Activated naive CD8-positive, alpha-beta T cell treated with anti-CD3 and anti-CD28 coated beads, Interleukin-2, amount 50 U/mL, for 24 hours (primary cell): ENCODE measurements around the gene AXIN1.

ENCODE experiments used
- ATAC-seq: fragments of 150-1000 bp; cut with Tn5 transposase; one replicate; pipeline ENCODE4 v1.10.0; 2021
- DNase-seq: peaks from one replicate; pipeline ENCODE4 v3.0.0; 2021
- H3K27ac Mint-ChIP-seq: one replicate; pipeline ENCODE4 v1.8.0; 2021; ENCODE audit warnings: mild to moderate bottlenecking, mixed read lengths
- H3K27me3 Mint-ChIP-seq: one replicate; pipeline ENCODE4 v1.8.0; 2021; ENCODE audit warnings: mixed read lengths
- H3K36me3 Mint-ChIP-seq: one replicate; pipeline ENCODE4 v1.8.0; 2021; ENCODE audit warnings: low read depth, mixed read lengths
- H3K4me1 Mint-ChIP-seq: one replicate; pipeline ENCODE4 v1.8.0; 2021; ENCODE audit warnings: mixed read lengths
- H3K4me3 Mint-ChIP-seq: one replicate; pipeline ENCODE4 v1.8.0; 2021; ENCODE audit warnings: mild to moderate bottlenecking, moderate library complexity, mixed read lengths
- H3K9me3 Mint-ChIP-seq: one replicate; pipeline ENCODE4 v1.8.0; 2021; ENCODE audit warnings: mixed read lengths

The AXIN1 gene

DNA sequence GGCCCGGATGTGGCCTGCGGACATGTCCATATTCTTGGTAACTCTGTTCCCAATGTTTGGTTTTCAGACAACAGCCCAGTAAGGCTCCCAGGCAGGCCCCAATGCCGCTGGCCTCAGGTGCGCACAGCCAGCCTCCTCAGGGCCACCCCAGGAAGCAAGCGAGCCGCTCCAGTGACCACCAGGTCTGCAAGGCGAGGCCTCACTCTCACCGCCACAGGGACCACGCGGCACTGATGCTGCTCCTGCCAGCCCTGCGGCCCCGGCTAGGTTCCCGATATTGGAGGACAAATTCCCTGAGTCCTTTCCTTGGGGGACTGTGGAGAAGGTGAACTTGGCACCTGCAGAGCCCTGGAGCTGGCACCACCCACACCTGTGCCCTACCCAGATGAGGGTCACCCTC is 50.6 kb downstream of the AXIN1 start:
- no peaks in the 10 kb centered on the region for H3K27me3 Mint-ChIP-seq
- no peak for DNase-seq
- H3K4me3 Mint-ChIP-seq, result no peak overlapping the region
- H3K9me3 Mint-ChIP-seq, result no peaks in the 10 kb centered on the region
- peaks cover 8% of the 10 kb centered on the region for H3K36me3 Mint-ChIP-seq
- peaks cover 4% of the 10 kb centered on the region for H3K4me1 Mint-ChIP-seq
- no peak overlapping the region for H3K27ac Mint-ChIP-seq
- no peak for ATAC-seq

DNA sequence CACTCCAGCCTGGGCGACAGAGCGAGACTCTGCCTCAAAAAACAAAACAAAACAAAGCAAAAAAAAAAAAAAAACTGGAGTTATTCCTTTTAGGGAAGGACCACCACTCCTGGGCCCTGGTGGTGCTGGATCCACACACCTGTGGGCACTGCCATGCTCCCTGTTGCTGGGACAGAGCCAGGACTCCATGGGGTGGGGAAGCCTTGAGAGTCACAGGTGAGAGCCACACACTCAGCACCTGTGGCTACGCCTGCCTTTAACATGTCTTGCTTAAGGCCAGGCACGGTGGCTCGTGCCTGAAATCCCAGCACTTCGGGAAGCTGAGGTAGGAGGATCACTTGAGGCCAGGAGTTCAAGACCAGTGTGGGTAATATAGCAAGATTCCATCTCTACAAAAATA is 51.3 kb downstream of the AXIN1 start:
- no peaks in the 10 kb centered on the region for H3K27me3 Mint-ChIP-seq
- DNase-seq, result no peak
- no peak for ATAC-seq
- H3K4me1 Mint-ChIP-seq, result peaks cover 3% of the 10 kb centered on the region
- H3K9me3 Mint-ChIP-seq, result no peaks in the 10 kb centered on the region
- H3K27ac Mint-ChIP-seq, result no peak overlapping the region
- peaks cover 8% of the 10 kb centered on the region for H3K36me3 Mint-ChIP-seq
- H3K4me3 Mint-ChIP-seq, result no peak overlapping the region

DNA sequence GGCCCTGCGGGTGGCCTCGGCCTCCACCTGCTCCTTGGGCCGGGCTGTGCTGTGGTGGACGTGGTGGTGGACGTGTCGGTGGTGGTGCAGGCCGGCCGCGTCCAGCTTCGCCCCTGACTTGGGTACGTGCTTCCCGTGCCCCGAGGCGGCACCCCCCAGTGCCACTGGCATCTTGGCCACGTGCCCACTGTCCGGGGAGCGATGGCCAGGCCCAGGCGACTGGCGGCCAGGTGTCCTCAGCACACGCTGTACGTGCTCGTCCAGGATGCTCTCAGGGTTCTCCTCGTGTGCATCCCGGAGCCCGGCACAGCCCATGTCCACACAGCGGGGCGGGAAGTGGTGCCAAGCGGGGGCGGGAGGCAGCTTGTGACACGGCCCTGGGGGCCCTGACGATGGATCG is 54.7 kb downstream of the AXIN1 start:
- H3K27me3 Mint-ChIP-seq, result no peaks in the 10 kb centered on the region
- no peaks in the 10 kb centered on the region for H3K4me1 Mint-ChIP-seq
- no peak overlapping the region for H3K27ac Mint-ChIP-seq
- no peak overlapping the region for H3K4me3 Mint-ChIP-seq
- no peak for DNase-seq
- H3K36me3 Mint-ChIP-seq, result peaks cover 5% of the 10 kb centered on the region
- no peak for ATAC-seq
- H3K9me3 Mint-ChIP-seq, result no peaks in the 10 kb centered on the region

DNA sequence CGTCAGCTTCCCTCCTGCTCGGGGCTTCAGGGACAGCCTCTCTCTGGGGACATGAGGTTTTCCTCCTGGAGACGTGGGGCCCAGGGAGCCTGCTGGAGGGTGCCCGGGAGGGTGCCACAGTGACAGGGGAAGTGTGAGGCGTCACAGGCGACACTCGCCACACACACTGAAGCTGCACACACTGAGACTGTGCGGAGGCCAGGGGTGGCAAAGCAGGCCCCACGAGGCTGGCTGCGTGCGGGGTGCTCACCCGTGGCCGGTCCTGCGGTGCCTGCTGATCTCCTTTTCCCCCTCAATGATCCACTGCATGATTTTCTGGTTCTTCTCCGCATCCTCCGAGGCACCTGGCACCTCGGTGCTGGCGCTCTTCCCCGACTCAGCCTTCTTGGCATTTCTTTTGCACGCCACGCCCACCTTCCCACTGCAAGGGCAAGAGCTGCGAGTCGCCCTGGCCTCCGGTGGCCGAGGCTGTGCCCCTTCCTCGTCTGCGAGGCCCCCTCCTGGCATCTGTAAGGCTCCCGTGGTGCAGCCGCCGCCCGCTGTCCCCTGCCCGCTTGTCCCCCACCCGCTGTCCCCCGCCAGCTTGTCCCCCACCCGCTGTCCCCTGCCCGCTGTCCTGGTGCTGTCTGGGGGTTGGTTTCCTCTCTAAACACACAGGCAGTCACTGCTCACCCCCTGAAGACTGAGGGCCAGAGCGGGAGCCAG is 55.6 kb downstream of the AXIN1 start:
- Mint-ChIP-seq H3K27ac (no peak overlapping the region), H3K4me3 (no peak overlapping the region), H3K9me3 (no peaks in the 10 kb centered on the region), H3K27me3 (no peaks in the 10 kb centered on the region), H3K4me1 (no peaks in the 10 kb centered on the region), H3K36me3 (peaks cover 5% of the 10 kb centered on the region)
- DNase-seq (no peak), ATAC-seq (no peak)

DNA sequence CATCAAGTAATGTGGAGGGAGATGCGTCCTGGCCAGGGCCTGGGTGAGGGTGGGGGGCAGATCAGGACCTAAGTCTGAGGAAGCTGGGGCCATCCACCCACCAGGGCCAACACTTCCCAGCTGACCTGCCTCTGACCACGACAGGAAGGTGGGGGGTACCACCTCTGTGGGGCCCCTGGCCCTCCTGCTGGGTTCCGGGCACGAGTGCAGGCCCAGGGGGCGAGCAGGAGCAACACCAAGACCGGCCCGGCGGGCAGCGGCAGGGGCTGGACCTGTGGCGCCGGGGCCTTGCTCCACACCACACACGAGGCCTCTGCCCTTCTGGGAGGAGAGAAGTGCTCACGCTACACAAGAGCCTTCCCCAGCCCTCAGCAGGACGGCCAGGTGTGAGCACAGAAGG is 56.2 kb downstream of the AXIN1 start:
- no peaks in the 10 kb centered on the region for H3K4me1 Mint-ChIP-seq
- DNase-seq (no peak), ATAC-seq (no peak)
- no peak overlapping the region for H3K27ac Mint-ChIP-seq
- H3K27me3 Mint-ChIP-seq, result no peaks in the 10 kb centered on the region
- H3K36me3 Mint-ChIP-seq, result peaks cover 5% of the 10 kb centered on the region
- no peak overlapping the region for H3K4me3 Mint-ChIP-seq
- H3K9me3 Mint-ChIP-seq, result no peaks in the 10 kb centered on the region

DNA sequence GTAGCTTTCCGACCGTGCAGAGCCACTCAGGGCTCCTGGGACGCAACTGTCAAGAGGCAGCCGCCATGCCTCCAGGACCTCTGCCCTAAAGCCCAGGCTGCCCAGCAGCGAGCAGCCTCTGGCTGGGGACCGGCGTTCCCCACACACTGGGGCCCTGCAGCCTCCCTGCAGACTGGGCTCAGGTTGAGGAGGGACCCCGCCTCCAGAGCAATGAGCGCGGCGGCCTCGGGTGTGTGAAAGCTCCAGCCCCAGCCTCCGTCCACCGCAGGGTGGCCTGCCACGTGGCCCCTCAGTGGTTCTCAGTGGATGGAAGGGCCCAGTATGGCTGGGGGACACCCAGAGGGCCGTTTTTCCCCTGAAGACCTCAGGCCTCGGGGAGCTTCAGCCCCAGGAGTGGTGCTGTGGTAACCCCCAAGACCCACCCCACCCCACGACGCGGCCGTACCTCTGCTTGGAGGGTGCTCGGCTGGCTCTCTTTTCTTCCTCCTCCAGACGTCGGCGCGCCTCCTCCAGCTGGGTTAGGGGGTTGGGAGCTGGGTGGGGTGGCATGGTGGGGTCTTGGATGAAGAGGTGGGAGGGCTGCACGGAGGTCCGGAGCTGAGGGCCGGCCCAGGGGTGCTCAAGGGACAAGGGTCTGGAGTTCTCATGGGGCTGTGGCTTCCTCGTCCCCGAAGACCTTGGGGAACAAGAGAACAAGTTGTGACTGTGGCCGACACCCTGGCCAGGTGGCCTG is 59.3 kb downstream of the AXIN1 start:
- DNase-seq (no peak), ATAC-seq (no peak)
- H3K36me3 Mint-ChIP-seq, result peaks cover 5% of the 10 kb centered on the region
- no peak overlapping the region for H3K27ac Mint-ChIP-seq
- H3K27me3 Mint-ChIP-seq, result no peaks in the 10 kb centered on the region
- H3K4me3 Mint-ChIP-seq, result no peak overlapping the region
- H3K9me3 Mint-ChIP-seq, result no peaks in the 10 kb centered on the region
- no peaks in the 10 kb centered on the region for H3K4me1 Mint-ChIP-seq

DNA sequence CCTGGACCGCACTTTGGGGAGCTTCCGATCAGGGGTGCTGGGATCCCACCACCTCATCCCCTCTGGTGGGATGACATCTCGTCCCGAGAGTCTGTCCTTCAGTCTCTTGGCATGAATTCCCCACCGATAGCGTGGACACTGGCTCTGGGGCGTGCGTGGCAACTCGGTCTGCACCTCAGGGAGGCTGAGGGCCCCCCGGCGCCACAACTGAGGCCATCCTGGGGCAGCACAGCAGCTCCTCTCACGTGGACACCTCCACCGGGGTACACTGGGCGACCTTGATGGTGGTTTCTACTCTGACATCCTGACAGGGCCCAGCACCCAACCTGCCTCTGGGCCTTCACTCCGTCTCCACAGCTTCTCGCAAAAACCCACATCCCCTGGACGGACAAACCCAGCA is 61.0 kb downstream of the AXIN1 start:
- no peaks in the 10 kb centered on the region for H3K27me3 Mint-ChIP-seq
- H3K9me3 Mint-ChIP-seq, result no peaks in the 10 kb centered on the region
- DNase-seq (no peak), ATAC-seq (no peak)
- peaks cover 15% of the 10 kb centered on the region for H3K36me3 Mint-ChIP-seq
- no peak overlapping the region for H3K27ac Mint-ChIP-seq
- no peak overlapping the region for H3K4me3 Mint-ChIP-seq
- no peaks in the 10 kb centered on the region for H3K4me1 Mint-ChIP-seq

DNA sequence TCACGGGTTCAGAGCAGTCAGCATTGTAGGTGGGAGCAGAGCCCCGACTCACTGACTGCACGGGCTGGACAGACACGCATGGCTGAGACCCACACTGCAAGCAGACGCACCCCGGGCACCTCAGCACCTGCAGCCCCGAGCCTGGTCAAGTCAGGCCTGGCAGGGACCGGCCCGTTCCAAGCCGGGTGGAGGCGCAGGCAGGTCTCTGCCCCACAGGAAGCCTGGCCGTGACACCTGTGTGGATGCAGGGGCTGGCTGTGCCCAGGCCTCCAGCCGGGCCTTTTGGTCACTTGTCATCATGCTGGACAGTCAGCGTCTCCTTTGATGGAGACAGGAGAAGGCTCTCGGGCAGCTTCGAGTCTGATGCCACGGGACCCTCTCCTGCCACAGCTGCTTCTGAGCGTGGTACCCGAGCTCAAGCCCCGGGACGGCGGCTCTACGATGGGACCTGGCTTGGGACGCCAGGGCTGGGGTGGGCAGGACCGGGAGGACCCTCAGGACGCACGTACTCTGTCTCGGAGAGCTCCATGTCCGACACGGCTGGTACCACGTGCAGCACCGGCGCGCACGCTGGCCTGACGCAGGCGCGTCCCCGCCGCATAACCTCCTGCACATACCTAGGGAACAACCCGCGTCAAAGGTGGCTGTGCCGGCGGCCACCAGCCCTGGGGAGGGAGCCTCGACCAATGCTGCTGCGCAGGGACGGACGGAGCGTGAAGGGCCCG is 61.7 kb downstream of the AXIN1 start:
- Mint-ChIP-seq H3K9me3 (no peaks in the 10 kb centered on the region), H3K4me3 (no peak overlapping the region), H3K4me1 (no peaks in the 10 kb centered on the region), H3K27me3 (no peaks in the 10 kb centered on the region), H3K27ac (no peak overlapping the region), H3K36me3 (peaks cover 19% of the 10 kb centered on the region)
- ATAC-seq (no peak), DNase-seq (no peak)

DNA sequence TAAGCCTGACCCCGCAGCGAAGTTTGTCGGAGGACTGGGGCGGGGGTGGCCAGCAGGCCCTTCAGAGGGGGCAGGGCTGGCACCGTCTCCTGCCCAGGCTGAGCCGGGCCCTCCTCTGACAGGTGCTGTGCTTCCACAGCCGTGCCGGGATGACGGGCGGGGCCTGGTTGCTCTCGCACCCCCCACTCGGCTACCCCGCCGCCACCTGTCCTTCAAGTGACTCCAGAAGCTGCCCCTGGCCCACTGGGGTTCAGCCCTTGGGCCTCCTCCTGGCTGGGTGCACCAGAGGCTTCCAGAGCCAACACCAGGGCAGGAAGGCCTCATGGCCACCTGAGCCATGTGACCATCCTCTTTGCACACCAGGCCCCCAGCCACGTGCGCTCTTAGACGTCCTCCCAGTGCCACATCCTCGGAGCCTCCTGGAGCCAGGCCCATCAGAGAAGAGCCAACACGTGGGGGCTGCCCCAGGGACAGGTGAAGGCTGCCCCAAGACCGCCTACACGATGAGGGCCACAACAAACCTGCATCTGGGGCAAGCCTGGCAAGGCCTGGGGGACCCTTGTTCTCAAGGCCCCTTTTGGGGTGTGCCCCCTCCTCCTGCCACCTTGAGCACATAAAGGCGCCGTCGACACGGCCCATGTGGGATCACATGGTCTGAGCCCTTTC is 62.4 kb downstream of the AXIN1 start:
- no peak overlapping the region for H3K27ac Mint-ChIP-seq
- ATAC-seq, result no peak
- no peaks in the 10 kb centered on the region for H3K27me3 Mint-ChIP-seq
- H3K9me3 Mint-ChIP-seq, result no peaks in the 10 kb centered on the region
- DNase-seq, result no peak
- no peak overlapping the region for H3K4me3 Mint-ChIP-seq
- H3K4me1 Mint-ChIP-seq, result no peaks in the 10 kb centered on the region
- peaks cover 19% of the 10 kb centered on the region for H3K36me3 Mint-ChIP-seq

DNA sequence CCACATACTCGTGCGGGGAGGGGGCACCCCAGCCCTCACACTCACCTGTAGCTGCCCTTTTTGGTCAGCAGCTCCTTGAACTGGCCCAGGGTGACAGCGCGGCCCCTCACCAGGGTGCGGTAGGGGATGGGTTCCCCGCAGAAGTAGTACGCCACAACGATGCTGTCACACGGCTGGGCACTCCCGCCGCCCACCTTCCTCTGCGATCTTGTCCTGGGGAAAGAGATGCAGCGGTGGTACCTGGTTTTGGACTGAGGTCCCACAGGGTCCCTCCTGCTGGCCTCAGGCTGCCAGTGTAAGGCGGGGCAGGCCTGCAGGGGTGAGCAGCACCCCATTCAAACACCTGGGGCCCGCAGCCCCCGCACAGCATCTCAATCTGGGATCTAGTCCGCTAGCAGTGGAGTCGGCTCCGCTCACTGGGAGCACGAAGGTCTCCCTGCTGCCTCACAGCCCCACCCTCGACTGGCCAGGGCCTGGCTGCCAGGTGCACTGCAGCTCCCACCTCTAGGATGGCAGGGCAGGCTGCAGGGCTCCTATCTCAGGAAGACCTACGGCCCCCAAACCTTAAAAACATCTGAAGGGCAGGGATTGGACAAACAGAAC is 63.0 kb downstream of the AXIN1 start:
- ATAC-seq, result no peak
- Mint-ChIP-seq H3K27ac (no peak overlapping the region), H3K27me3 (no peaks in the 10 kb centered on the region), H3K4me1 (no peaks in the 10 kb centered on the region), H3K9me3 (no peaks in the 10 kb centered on the region), H3K36me3 (peaks cover 19% of the 10 kb centered on the region), H3K4me3 (no peak overlapping the region)
- no peak for DNase-seq

DNA sequence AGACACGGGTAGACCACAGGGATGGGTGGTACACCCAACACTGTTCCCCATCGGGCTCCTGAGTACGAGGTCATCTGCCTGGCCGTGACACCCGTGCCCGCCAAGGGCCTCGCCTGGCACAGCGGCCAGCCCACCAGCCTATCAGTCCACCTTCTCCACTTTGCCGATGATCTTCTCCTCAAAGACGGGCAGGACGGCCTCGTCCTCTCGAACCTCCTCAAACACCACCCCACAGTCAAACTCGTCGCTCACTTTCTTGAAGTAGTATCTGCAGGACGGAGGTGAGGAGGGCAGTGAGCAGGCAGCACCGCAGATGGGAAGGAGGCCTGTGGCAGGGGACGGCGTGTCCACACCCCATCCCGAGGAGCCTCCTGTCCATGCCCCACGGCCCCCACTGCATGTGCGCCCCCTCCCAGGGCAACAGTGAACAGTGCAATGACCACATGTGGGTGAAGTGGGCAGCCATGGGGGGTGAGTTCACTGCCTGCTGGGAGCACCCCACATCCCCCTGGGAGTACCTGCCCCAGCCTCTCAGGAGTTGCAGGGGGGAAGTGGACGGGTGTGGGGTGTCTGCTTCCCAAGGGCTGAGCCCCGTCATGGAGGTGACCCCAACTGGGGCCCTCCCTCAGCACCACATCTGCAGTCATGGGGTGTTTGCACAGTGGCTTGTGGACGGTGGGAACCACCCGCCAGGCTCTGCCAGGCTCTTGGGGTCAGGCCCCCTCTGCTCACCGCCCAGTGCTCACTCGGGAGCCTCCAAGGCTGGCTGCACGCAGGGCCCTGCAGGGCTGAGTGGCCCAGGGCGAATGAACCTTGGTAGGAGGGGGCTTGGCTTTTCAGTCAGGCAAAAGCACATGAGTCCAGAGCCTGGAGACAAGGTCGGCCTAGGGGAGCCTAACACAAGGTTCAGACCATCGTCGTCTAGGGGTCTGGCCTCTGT is 64.3 kb downstream of the AXIN1 start:
- H3K36me3 Mint-ChIP-seq, result peaks cover 14% of the 10 kb centered on the region
- H3K4me3 Mint-ChIP-seq, result no peak overlapping the region
- DNase-seq (no peak), ATAC-seq (no peak)
- no peaks in the 10 kb centered on the region for H3K27me3 Mint-ChIP-seq
- no peak overlapping the region for H3K27ac Mint-ChIP-seq
- H3K9me3 Mint-ChIP-seq, result no peaks in the 10 kb centered on the region
- H3K4me1 Mint-ChIP-seq, result no peaks in the 10 kb centered on the region

DNA sequence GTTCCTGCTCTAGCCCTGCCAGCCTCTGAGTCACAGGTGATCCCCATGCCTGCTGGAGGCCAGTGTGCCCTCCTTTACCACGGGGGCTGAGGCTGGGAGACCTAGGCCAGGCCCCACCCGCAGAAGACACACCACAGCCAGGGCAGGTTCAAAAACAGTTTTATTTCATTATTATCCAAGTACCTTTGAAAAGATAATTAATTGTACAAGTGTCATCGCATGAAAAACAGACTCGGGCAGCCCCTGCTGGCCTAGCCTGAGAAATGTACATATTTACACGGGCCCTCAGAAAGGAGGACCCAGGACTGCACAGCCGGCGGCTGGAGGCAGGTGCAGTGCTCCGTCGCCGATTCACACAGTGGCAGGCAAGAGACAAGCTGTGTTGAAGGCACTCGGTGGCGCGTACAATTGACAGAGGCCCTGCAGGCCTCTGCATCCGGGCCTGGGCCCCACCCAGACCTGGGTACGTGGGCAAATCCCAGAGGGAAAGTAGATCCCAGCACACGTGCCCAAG is 65.2 kb downstream of the AXIN1 start:
- peaks cover 14% of the 10 kb centered on the region for H3K36me3 Mint-ChIP-seq
- H3K27me3 Mint-ChIP-seq, result no peaks in the 10 kb centered on the region
- DNase-seq (no peak), ATAC-seq (no peak)
- H3K9me3 Mint-ChIP-seq, result no peaks in the 10 kb centered on the region
- no peaks in the 10 kb centered on the region for H3K4me1 Mint-ChIP-seq
- H3K4me3 Mint-ChIP-seq, result no peak overlapping the region
- H3K27ac Mint-ChIP-seq, result no peak overlapping the region

DNA sequence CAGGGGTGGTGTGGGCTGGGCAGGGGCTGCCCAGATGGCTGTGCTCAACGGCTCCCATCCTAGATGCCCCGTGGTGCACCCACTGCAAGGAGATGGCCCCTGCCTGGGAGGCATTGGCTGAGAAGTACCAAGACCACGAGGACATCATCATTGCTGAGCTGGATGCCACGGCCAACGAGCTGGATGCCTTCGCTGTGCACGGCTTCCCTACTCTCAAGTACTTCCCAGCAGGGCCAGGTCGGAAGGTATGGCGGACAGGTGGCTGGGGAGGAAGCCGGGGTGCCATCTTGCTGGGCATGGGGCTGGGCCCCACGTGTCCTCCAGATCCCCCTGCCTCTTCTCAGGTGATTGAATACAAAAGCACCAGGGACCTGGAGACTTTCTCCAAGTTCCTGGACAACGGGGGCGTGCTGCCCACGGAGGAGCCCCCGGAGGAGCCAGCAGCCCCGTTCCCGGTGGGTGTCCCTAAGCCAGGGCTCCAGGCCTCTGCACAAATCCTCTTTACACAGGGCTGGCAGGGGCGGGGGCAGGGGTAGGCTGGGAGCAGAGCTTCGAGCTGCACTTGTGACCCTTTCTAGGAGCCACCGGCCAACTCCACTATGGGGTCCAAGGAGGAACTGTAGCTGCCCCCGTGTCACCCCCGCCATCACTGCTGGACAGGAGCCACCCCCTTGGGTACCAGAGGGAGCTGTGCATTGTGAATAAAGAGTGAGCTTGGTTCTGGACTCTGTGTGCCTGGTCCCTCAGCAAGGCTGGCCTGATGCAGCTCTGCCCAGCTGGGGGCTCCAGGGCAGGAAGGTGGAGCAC is 65.8 kb downstream of the AXIN1 start:
- no peak overlapping the region for H3K4me3 Mint-ChIP-seq
- H3K36me3 Mint-ChIP-seq, result peaks cover 14% of the 10 kb centered on the region
- no peaks in the 10 kb centered on the region for H3K27me3 Mint-ChIP-seq
- H3K27ac Mint-ChIP-seq, result no peak overlapping the region
- H3K4me1 Mint-ChIP-seq, result no peaks in the 10 kb centered on the region
- ATAC-seq, result no peak
- H3K9me3 Mint-ChIP-seq, result no peaks in the 10 kb centered on the region
- DNase-seq, result no peak
